PC-3 (cell line): Measurements from ENCODE around the gene NDUFAB1.

Experiments
- EZH2 ChIP-seq: fragments of 300-600 bp; sonication (generic); IDR thresholded peaks from one replicate; pipeline ENCODE4 v1.6.1; 2017; ENCODE audit warnings: antibody characterized with exemption, mild to moderate bottlenecking, low read length; ENCODE audit not compliant: unreplicated experiment
- TF ChIP-seq, protein P1 (sequence below): fragments of 300-600 bp; sonication (generic); conservative IDR thresholded peaks from 2 replicates; pipeline ENCODE4 v1.5.1; 2017; ENCODE audit warnings: antibody characterized with exemption, low read depth, mild to moderate bottlenecking, low read length

DNA sequence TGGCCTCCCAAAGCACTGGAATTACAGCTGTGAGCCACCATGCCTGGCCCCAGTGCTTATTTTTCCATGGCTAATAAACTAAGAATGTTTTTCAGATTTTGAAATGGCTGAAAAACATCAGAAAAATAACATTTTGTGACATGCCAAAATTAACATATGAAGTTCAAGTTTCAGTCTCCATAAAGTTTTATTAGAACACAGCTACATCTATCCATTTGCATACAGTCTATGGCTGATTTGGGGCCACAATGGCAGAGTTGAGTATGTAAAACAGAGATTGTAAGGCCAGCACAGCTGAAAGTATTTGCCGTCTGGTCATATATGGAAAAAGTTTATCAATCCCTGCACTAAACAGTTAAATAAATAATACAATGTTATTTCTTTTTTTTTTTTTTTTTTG is 13.8 kb upstream of the NDUFAB1 start:
- TF ChIP-seq, protein P1, sequence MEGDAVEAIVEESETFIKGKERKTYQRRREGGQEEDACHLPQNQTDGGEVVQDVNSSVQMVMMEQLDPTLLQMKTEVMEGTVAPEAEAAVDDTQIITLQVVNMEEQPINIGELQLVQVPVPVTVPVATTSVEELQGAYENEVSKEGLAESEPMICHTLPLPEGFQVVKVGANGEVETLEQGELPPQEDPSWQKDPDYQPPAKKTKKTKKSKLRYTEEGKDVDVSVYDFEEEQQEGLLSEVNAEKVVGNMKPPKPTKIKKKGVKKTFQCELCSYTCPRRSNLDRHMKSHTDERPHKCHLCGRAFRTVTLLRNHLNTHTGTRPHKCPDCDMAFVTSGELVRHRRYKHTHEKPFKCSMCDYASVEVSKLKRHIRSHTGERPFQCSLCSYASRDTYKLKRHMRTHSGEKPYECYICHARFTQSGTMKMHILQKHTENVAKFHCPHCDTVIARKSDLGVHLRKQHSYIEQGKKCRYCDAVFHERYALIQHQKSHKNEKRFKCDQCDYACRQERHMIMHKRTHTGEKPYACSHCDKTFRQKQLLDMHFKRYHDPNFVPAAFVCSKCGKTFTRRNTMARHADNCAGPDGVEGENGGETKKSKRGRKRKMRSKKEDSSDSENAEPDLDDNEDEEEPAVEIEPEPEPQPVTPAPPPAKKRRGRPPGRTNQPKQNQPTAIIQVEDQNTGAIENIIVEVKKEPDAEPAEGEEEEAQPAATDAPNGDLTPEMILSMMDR, result no peak
- no peak for TF ChIP-seq EZH2
